ENCODE data around the gene ALDH1A3. TPM values are rescaled to one million over a fixed set of nuclear protein-coding genes. Genes with fewer than 3 reads are reported as not detected.

ALDH1A3 gene
- total RNA-seq, 1 donor from 2014 or later, result 7.8 TPM

DNA sequence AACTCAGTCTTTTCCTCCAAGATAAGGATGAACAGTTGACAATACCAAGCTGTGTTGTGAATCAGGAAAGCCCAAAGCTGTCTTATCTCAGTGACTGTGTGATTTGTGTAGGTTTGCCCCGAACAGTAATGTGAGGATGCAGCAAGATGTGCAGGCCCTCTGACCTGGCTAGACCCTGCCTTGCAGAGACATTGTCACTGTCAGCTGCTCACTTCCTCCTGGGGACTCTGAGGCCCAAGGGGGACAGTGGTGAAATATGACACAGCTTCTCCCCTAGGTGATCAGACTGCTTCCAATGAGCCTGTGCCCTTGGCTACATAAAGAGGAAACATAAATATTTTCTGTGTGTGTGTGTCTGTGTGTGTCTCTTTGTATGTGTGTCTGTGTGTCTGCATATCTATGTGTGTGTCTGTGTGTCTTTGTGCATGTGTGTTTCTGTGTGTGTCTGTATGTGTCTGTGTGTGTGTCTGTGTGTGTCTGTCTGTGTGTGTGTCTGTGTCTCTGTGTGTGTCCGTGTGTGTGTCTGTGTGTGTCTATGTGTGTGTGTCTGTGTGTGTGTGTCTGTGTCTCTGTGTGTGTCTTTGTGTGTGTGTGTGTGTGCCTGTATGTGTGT, 61.2 kb downstream of the ALDH1A3 start:
- no peak for DNase-seq (ENCODE audit: low spot score)
- intact Hi-C loops (cut with DNase I), result no loop called here

GRCh38 chr15:100941536-100941935, 61.9 kb downstream of the ALDH1A3 start:
- no peak for DNase-seq (ENCODE audit: low spot score)
- intact Hi-C loops (cut with DNase I), result no loop called here

DNA sequence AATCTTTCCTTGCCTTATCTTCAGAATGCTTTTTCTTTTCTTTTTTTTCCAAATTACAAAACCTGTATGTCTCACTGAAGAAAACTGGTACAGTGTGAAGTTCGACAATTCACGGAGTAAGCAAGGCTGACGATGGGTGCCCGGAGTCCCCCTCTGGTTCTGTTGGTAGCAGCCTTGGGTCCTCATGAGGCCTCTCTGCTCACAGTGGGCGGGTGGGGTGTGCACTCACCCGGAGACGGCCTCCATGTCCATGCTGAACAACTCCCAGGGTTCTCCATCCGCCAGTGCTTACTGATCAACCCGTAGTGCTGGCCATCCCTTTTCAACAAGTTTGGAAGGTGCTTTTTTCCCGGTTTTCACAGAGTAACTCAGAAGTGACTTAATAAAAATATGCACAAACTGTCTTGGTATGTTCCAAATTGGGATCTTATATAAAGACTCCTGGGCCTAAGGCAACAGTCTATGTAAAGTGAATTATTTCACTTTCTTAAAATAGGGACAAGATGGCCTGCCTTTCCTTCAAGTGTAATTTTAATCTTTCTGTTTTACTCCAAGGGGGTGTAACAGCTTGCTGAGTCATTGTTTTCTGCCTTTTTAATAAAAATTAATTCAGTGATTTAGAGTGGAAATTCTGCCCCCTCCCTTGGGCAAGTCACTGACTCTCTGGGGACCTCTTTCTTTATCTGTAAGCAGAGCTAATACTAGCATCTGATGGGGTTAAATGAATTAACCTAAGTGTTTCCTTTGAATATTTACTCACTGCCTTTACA, 63.2 kb downstream of the ALDH1A3 start:
- intact Hi-C loops (cut with DNase I), result no loop called here
- DNase-seq (ENCODE audit: low spot score), result no peak

- intact Hi-C loops (cut with DNase I), result no loop called here
Observed at GRCh38 chr15:100944244-100944895, 64.7 kb downstream of the ALDH1A3 start.

DNA sequence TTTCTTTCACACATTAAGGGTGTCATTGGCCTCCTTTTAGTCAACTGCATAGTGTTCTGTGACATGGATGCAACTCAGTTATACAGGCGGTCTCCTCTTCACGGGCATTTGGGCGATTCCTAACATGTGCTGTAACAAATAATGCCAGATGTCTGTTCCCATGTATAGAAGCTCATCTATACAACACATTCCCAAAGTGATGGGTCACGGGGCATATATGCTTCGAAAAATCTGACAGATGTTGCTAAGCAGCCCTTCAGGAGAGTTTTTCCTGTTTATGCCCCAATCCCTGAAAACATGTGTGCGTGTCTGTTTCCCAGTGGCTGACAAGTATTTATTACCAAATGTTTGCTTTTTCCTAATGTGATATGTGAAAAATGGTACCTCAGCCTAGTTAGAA, 65.4 kb downstream of the ALDH1A3 start:
- intact Hi-C loops (cut with DNase I), result no loop called here
- no peak for DNase-seq (ENCODE audit: low spot score)

More at GRCh38 chr15:100944244-100944895, 64.7 kb downstream of the ALDH1A3 start:
- no peak for DNase-seq (ENCODE audit: low spot score)

GRCh38 chr15:100947760-100948429, 68.3 kb downstream of the ALDH1A3 start:
- DNase-seq (ENCODE audit: low spot score), result no peak
- intact Hi-C loops (cut with DNase I), result no loop called here

DNA sequence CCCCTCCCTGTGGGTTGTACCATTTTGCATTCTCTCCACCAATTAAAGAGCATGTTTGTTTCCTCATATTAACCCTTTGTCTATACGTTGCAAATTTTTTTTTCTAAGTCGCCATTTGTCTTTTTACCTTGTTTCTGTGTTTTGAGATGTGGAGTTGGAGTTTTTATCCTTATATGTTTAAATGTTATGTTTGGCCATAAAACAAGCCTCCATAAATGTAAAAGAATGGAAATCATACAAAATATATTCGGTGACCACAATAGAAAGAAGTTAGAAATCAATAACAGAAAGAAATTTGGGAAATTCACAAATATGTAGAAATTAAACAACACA, 68.8 kb downstream of the ALDH1A3 start:
- no peak for DNase-seq (ENCODE audit: low spot score)
- intact Hi-C loops (cut with DNase I), result no loop called here

- no peak for DNase-seq (ENCODE audit: low spot score)
- intact Hi-C loops (cut with DNase I), result no loop called here
Observed at GRCh38 chr15:100949691-100950090, 70.1 kb downstream of the ALDH1A3 start.

DNA sequence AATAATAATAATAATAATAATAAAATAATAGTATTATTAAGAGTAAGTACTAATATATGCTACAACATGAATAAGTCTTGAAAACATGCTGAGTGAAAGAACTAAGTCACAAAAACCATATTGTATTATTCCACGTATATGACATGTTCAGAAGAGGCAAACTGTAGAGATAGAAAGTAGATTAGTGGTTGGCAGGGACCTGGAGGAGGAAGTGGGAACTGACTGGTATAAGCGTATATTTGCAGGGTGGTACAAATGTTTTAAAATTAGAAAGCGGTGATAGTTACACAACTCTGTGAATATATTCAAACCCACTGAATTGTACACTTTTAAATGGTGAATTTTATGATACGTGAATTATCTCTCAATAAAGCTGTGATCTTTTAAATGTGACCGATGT, 72.3 kb downstream of the ALDH1A3 start:
- DNase-seq (ENCODE audit: low spot score), result no peak
- intact Hi-C loops (cut with DNase I), result no loop called here

GRCh38 chr15:100952566-100952965, 72.9 kb downstream of the ALDH1A3 start:
- intact Hi-C loops (cut with DNase I), result no loop called here

GRCh38 chr15:100958326-100959065, 78.9 kb downstream of the ALDH1A3 start:
- DNase-seq (ENCODE audit: low spot score), result no peak
- intact Hi-C loops (cut with DNase I), result no loop called here

More at GRCh38 chr15:100952566-100952965, 72.9 kb downstream of the ALDH1A3 start:
- DNase-seq (ENCODE audit: low spot score), result no peak

- DNase-seq (ENCODE audit: low spot score), result no peak
- intact Hi-C loops (cut with DNase I), result no loop called here
Observed at GRCh38 chr15:100959066-100960050, 79.7 kb downstream of the ALDH1A3 start.

Other genes with a start within 250 kb of the ALDH1A3 start
- 3.5 TPM for gene LRRK1, start 39.5 kb downstream of the ALDH1A3 start, total RNA-seq